ENCODE measurements around the gene SLCO1B3. TPM values are rescaled to one million over a fixed set of nuclear protein-coding genes. Genes with fewer than 3 reads are reported as not detected.

SLCO1B3 gene
- total RNA-seq, 1 experiment from 2014 or later = not detected

GRCh38 chr12:20777420-20777819 is 33.1 kb upstream of the SLCO1B3 start:
- Histone ChIP-seq H3K23ac (ENCODE audit: insufficient read length, low read depth, low read length) (no peak overlapping the region), H4K20me1 (ENCODE audit: control insufficient read depth, insufficient read depth, insufficient read length) (no peaks in the 10 kb centered on the region), H4K91ac (ENCODE audit: insufficient read length, low read depth, low read length) (no peak overlapping the region), H3K18ac (ENCODE audit: insufficient read length, low read depth, low read length) (no peak overlapping the region), H3T11ph (ENCODE audit: low read length) (no peak overlapping the region), H3K79me1 (ENCODE audit: insufficient read depth, low read depth, low read length, poor library complexity, severe bottlenecking) (no peaks in the 10 kb centered on the region), H2BK20ac (ENCODE audit: low read depth, low read length, poor library complexity, severe bottlenecking) (no peak overlapping the region), H3K23me2 (ENCODE audit: insufficient read length, low read depth, low read length, poor library complexity, severe bottlenecking) (no peaks in the 10 kb centered on the region), H3K56ac (ENCODE audit: insufficient read length, low read depth, low read length) (no peak overlapping the region), H3K9ac (ENCODE audit: extremely low read depth, insufficient read length, low read length) (no peak overlapping the region), H2BK5ac (ENCODE audit: insufficient read length, low read length) (no peak overlapping the region), H3K9me3 (ENCODE audit: control insufficient read depth, low read depth, low read length) (no peaks in the 10 kb centered on the region), H3K4ac (ENCODE audit: low read depth, low read length) (no peak overlapping the region), H3K27me3 (ENCODE audit: insufficient read depth, low read length) (no peaks in the 10 kb centered on the region), H3K14ac (ENCODE audit: insufficient read depth, low read length) (no peak overlapping the region), H4K8ac (replicated peaks; ENCODE audit: insufficient read length, low read depth, low read length) (no peak overlapping the region), H2BK12ac (ENCODE audit: insufficient read length, low read depth, low read length) (no peak overlapping the region), H2BK120ac (ENCODE audit: low read depth, low read length, poor library complexity, severe bottlenecking) (no peak overlapping the region), H3K79me2 (ENCODE audit: insufficient read depth, low read length) (no peaks in the 10 kb centered on the region), H3K27ac (ENCODE audit: insufficient read length, low read depth, low read length) (no peak overlapping the region), H2BK15ac (ENCODE audit: low read depth, low read length) (no peak overlapping the region), H2AFZ (ENCODE audit: low read length) (no peak overlapping the region), H3K4me2 (ENCODE audit: insufficient read depth, insufficient read length, low read length) (no peak overlapping the region), H3K4me1 (ENCODE audit: insufficient read depth, low read length) (no peaks in the 10 kb centered on the region), H2AK5ac (ENCODE audit: insufficient read length, low read length) (no peak overlapping the region), H4K5ac (ENCODE audit: insufficient read length, low read depth, low read length) (no peak overlapping the region)
- 0 out of 2 replicates have a peak, but pooled peaks cover 1% of the 10 kb centered on the region for H3K27me3 Mint-ChIP-seq (ENCODE audit: low read depth)
- H3K4me3 Mint-ChIP-seq = no peak overlapping the region
- peaks cover 2 to 5% of the 10 kb centered on the region in 2 experiments; a peak in 3 of 5 replicates for H3K9me3 Mint-ChIP-seq
- peaks cover 10% of the 10 kb centered on the region in 2 experiments for H3K4me1 Mint-ChIP-seq
- TF ChIP-seq CTCF (conservative IDR thresholded peaks at IDR 0.05) = no peak
- no peak for DNase-seq
- H3K36me3 Mint-ChIP-seq (ENCODE audit: insufficient read depth in 1 of 3, low read depth in 3 of 3) = no peaks in the 10 kb centered on the region; a peak in 5 of 7 replicates
- H3K27ac Mint-ChIP-seq = no peak overlapping the region
- WGBS (ENCODE audit: extremely low coverage, insufficient read length, low lambda C conversion rate) = no CpG with 5 or more reads among the region's 20 CpGs

Data from H9 (cell line).